ENCODE measurements around the gene ASF1B. TPM values are rescaled to one million over a fixed set of nuclear protein-coding genes. Genes with fewer than 3 reads are reported as not detected.

Gene ASF1B
- total and polyA plus RNA-seq, 2 donors (not counting 3 experiments of a cell fraction or from before 2014, with no cell fraction given): 39.1 to 42.4 TPM

DNA sequence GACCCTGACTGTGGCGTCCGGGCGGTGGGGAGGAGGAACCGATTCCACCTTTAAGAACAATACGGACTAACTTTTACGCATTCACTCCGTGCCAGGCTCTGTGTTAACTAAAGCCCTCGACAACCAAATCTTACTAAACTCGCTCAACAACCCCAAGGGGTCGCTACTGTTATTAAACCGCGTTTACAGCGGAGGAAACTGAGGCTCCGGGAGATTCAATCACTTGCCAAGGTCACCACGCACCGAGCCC, 47.1 kb downstream of the ASF1B start:
- H3K27me3 ChIP-seq (ENCODE audit: control insufficient read depth in 2 of 2, insufficient read depth in 2 of 2, low read length in 2 of 2): no peaks in the 10 kb centered on the region
- no TSS peak for BruUV-seq (replicated peaks)
- dilution Hi-C loops (cut with MboI; ENCODE audit: extremely low pct_ligation_motif_present, low sequenced_read_pairs): no loop called here

DNA sequence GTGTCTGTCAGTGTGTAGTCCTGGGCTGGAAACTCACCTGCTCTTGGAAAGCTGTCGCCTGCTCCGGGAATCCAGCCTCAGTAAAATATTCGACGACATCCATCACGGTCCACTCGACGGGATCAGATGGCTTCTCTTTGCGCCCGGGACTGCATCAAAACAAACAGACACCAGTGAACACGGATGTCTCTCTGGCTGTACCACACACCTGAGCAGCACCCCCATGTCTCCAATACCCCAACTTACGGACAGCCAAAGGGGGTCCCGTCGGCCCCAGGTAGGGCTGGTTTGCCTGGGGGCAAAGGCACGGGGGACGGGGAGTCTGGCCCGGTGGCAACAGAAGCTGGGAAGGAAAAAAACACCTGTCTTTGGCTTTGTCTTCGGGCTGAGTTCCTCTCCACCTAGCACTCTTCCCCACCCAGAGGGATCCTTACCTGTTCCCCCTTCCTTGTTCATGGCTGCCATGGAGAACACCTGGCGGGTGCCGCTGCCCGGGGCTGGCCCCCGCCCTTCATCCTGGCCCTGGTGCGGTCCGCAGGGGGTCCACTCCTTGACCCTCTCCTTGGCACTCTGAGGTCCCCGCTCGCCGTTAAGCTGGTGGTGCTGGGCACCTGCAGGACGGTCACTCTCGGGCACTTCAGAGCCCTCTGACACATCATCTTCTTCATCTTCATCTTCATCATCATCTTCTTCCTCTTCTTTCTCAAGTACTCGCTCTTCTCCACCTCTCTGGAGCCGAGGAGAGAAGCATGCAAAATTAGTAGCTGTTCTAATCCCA, 47.6 kb downstream of the ASF1B start:
- peak overlapping the region in 1 of 3 experiments; percentile 52 for H3K4me3 ChIP-seq (replicated peaks in 1 of 3; ENCODE audit: insufficient read depth in 1 of 3, low read depth in 1 of 3, low read length in 3 of 3)
- no peaks in the 10 kb centered on the region for H3K9me1 ChIP-seq (replicated peaks; ENCODE audit: control insufficient read depth, extremely low read depth, insufficient read depth, low read length)
- intact Hi-C loops (cut with micrococcal nuclease): no loop called here
- FAIRE-seq (no peak), DNase-seq (ENCODE audit: low read depth, low spot score) (no peak)
- no peaks in the 10 kb centered on the region for H3K79me2 ChIP-seq (ENCODE audit: control insufficient read depth, insufficient read depth, low read length)
- H3K4me1 ChIP-seq (ENCODE audit: control insufficient read depth, extremely low read depth, insufficient read depth, low read length): peaks cover 9% of the 10 kb centered on the region
- no peaks in the 10 kb centered on the region for H3K27me3 ChIP-seq (ENCODE audit: control insufficient read depth in 2 of 2, insufficient read depth in 2 of 2, low read length in 2 of 2)
- H3K27ac ChIP-seq (ENCODE audit: insufficient read depth, low read depth, low read length): no peak overlapping the region
- H2AFZ ChIP-seq (ENCODE audit: low read depth, low read length): no peak overlapping the region
- H4K20me1 ChIP-seq (replicated peaks; ENCODE audit: control insufficient read depth, extremely low read depth, insufficient read depth, low read length): no peaks in the 10 kb centered on the region
- H3K4me2 ChIP-seq (ENCODE audit: insufficient read depth, low read length): peak overlapping the region; percentile 37
- no peak overlapping the region for H3K9ac ChIP-seq (replicated peaks; ENCODE audit: extremely low read depth, insufficient read depth, low read length)
- ChIA-PET POLR2A (no interaction called here), CTCF (interaction anchor here (0.5 kb wide), 1 partner anchor 214 kb away, joined by 4 read pairs; no protein-coding TSS in a partner anchor)
- TF ChIP-seq, protein P1, sequence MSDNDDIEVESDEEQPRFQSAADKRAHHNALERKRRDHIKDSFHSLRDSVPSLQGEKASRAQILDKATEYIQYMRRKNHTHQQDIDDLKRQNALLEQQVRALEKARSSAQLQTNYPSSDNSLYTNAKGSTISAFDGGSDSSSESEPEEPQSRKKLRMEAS (IDR thresholded peaks at IDR 0.05; ENCODE audit: insufficient read depth, insufficient read length): no peak
- no peak for TF ChIP-seq POLR2A (IDR thresholded peaks at IDR 0.05; ENCODE audit: low read depth, low read length)
- no peak for TF ChIP-seq MYC (IDR thresholded peaks at IDR 0.05; ENCODE audit: low read depth, low read length)
- no peak for TF ChIP-seq JUN (IDR thresholded peaks at IDR 0.05; ENCODE audit: borderline replicate concordance, insufficient read depth, insufficient read length, low read depth)
- H3K36me3 ChIP-seq (ENCODE audit: control insufficient read depth in 2 of 2, extremely low read depth in 1 of 2, insufficient read depth in 2 of 2, low read length in 2 of 2): peaks cover 0 to 9% of the 10 kb centered on the region in 2 experiments
- no TSS peak for BruUV-seq (replicated peaks)
- dilution Hi-C loops (cut with MboI; ENCODE audit: extremely low pct_ligation_motif_present, low sequenced_read_pairs): no loop called here
- peaks cover 3% of the 10 kb centered on the region for H3K9me3 ChIP-seq (replicated peaks; ENCODE audit: control insufficient read depth, insufficient read depth, low read length)

More for the DNA sequence above, 47.1 kb downstream of the ASF1B start:
- ChIA-PET CTCF (no interaction called here), POLR2A (interaction anchor here (1.2 kb wide), 1 partner anchor 8 kb away, joined by 4 read pairs; no protein-coding TSS in a partner anchor)
- intact Hi-C loops (cut with micrococcal nuclease): no loop called here
- Histone ChIP-seq H3K36me3 (ENCODE audit: control insufficient read depth in 2 of 2, extremely low read depth in 1 of 2, insufficient read depth in 2 of 2, low read length in 2 of 2) (peaks cover 0 to 9% of the 10 kb centered on the region in 2 experiments), H3K79me2 (ENCODE audit: control insufficient read depth, insufficient read depth, low read length) (no peaks in the 10 kb centered on the region), H3K4me1 (ENCODE audit: control insufficient read depth, extremely low read depth, insufficient read depth, low read length) (peaks cover 9% of the 10 kb centered on the region), H3K4me3 (replicated peaks in 1 of 3; ENCODE audit: insufficient read depth in 1 of 3, low read depth in 1 of 3, low read length in 3 of 3) (peak overlapping the region; percentile 6 to 52 (median 19)), H2AFZ (ENCODE audit: low read depth, low read length) (peak overlapping the region; percentile 3), H4K20me1 (replicated peaks; ENCODE audit: control insufficient read depth, extremely low read depth, insufficient read depth, low read length) (no peaks in the 10 kb centered on the region), H3K9ac (replicated peaks; ENCODE audit: extremely low read depth, insufficient read depth, low read length) (no peak overlapping the region), H3K4me2 (ENCODE audit: insufficient read depth, low read length) (peak overlapping the region; percentile 37), H3K9me3 (replicated peaks; ENCODE audit: control insufficient read depth, insufficient read depth, low read length) (peaks cover 3% of the 10 kb centered on the region), H3K27ac (ENCODE audit: insufficient read depth, low read depth, low read length) (no peak overlapping the region), H3K9me1 (replicated peaks; ENCODE audit: control insufficient read depth, extremely low read depth, insufficient read depth, low read length) (no peaks in the 10 kb centered on the region)
- TF ChIP-seq, protein P2, sequence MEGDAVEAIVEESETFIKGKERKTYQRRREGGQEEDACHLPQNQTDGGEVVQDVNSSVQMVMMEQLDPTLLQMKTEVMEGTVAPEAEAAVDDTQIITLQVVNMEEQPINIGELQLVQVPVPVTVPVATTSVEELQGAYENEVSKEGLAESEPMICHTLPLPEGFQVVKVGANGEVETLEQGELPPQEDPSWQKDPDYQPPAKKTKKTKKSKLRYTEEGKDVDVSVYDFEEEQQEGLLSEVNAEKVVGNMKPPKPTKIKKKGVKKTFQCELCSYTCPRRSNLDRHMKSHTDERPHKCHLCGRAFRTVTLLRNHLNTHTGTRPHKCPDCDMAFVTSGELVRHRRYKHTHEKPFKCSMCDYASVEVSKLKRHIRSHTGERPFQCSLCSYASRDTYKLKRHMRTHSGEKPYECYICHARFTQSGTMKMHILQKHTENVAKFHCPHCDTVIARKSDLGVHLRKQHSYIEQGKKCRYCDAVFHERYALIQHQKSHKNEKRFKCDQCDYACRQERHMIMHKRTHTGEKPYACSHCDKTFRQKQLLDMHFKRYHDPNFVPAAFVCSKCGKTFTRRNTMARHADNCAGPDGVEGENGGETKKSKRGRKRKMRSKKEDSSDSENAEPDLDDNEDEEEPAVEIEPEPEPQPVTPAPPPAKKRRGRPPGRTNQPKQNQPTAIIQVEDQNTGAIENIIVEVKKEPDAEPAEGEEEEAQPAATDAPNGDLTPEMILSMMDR (IDR thresholded peaks at IDR 0.05; ENCODE audit: extremely low read depth in 1 of 2, insufficient read depth in 1 of 2, low read depth in 1 of 2, low read length in 2 of 2): peak in 1 of 2 donors; percentile 33
- TF ChIP-seq POLR2A (IDR thresholded peaks at IDR 0.05; ENCODE audit: low read depth, low read length): no peak
- DNase-seq (ENCODE audit: low read depth, low spot score) (peak; percentile 48), FAIRE-seq (no peak)
